AG10803 (cell line): ENCODE data around the gene SCN3A.
A peak's percentile ranks its signal among the peaks of the same experiment; 100 is the strongest.

Experiments
- DNase-seq: peaks from one replicate; pipeline ENCODE4 v3.0.0; 2010; ENCODE audit warnings: low read depth
- H3K4me3 ChIP-seq: 2 replicates; pipeline ENCODE4 v1.5.1; 2011; ENCODE audit warnings: mild to moderate bottlenecking, low read length, control low read depth
- TF ChIP-seq, protein P1 (sequence below): conservative IDR thresholded peaks from 2 replicates; pipeline ENCODE4 v1.5.1; 2011; ENCODE audit warnings: mild to moderate bottlenecking, low read length, control low read depth, inconsistent platforms

Gene SCN3A

DNA sequence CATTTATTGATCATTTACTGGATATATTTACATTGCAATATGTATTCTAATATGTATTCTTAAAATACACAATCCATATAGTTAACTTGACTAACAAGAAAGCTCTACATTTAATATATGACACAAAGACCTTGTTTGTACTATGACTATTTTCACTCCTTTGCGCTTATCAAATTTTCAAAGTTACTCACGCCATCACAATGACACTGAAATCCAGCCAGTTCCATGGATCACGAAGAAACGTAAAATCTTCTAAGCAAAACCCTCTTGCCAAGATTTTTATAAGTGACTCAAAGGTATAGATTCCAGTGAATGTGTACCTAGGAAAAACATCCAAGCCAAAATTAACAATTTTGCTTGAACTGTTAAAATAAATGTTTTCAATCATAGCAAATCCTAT lies 39.6 kb downstream of the SCN3A start:
- H3K4me3 ChIP-seq: no peak overlapping the region
- no peak for DNase-seq
- TF ChIP-seq, protein P1, sequence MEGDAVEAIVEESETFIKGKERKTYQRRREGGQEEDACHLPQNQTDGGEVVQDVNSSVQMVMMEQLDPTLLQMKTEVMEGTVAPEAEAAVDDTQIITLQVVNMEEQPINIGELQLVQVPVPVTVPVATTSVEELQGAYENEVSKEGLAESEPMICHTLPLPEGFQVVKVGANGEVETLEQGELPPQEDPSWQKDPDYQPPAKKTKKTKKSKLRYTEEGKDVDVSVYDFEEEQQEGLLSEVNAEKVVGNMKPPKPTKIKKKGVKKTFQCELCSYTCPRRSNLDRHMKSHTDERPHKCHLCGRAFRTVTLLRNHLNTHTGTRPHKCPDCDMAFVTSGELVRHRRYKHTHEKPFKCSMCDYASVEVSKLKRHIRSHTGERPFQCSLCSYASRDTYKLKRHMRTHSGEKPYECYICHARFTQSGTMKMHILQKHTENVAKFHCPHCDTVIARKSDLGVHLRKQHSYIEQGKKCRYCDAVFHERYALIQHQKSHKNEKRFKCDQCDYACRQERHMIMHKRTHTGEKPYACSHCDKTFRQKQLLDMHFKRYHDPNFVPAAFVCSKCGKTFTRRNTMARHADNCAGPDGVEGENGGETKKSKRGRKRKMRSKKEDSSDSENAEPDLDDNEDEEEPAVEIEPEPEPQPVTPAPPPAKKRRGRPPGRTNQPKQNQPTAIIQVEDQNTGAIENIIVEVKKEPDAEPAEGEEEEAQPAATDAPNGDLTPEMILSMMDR: no peak

DNA sequence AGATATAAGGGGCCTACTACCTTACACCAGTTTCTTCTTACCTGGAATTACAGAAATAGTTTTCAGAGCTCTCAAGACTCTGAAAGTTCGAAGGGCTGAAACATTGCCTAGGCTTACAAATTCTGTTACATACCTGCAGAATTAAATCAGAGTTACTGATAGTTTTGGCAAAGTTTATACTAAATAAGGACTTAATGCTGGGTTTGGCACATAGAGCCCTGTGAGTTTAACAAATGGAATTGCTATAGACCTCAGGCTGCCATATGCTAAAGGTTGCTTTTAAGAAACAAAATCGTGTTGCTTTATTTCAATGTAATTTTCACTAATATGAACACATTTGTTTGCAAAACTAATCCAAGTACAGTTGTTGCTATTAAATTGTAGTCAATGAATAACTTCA lies 40.1 kb downstream of the SCN3A start:
- H3K4me3 ChIP-seq: no peak overlapping the region
- TF ChIP-seq, protein P1: no peak
- peak; percentile 11 for DNase-seq

DNA sequence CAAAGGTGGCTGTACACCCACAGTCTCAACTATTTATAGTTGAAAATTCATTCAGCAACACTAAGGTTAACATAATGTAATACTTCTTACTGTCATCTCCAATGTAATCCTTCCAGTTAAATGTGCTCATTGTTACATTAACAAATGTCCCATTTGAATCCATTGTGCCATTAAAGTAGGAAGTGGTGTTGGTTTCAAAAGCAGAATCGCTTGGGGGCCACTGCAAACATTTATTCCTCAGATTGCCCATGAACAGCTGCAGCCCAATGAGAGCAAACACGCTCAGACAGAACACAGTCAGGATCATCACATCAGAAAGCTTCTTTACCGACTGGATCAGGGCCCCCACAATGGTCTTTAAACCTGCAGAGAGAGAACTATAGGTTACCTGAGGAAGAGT lies 41.4 kb downstream of the SCN3A start:
- DNase-seq: no peak
- H3K4me3 ChIP-seq: no peak overlapping the region
- TF ChIP-seq, protein P1: no peak

DNA sequence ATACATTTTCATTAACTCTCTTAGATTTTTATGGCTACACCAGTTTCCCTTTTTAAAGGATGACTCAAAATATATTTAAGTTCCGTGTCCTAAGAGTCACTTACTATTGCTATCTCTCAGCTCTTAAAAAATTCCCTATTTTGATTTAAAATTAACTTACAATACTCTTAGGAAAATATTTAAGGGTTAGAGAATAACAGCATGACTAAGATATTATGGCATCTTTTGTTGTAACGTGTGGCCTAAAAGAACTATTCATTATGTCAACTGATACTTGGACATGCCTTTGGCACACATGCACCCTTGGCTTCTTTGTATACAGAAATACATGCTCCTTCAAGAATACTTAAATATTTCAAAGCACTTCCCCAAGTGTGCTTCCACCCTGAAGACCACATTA lies 42.3 kb downstream of the SCN3A start:
- TF ChIP-seq, protein P1: no peak
- peak; percentile 19 for DNase-seq
- no peak overlapping the region for H3K4me3 ChIP-seq

DNA sequence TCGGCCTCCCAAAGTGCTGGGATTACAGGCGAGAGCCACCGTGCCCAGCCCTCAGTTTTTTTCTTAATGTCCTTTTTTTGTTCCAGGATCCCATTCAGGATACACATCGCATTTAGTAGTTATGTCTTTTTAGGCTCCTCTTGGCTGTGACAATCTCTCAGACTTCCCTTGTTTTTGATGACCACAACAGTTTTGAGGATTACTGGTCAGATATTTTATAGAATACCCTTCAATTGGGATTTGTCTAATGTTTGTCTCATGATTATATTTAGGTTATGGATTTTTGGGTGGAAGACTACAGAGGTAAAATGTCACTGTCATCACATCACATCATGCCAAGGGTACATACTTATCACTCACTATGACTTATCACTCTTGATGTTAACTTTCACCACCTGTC lies 46.7 kb downstream of the SCN3A start:
- H3K4me3 ChIP-seq: no peak overlapping the region
- no peak for DNase-seq
- TF ChIP-seq, protein P1: no peak

DNA sequence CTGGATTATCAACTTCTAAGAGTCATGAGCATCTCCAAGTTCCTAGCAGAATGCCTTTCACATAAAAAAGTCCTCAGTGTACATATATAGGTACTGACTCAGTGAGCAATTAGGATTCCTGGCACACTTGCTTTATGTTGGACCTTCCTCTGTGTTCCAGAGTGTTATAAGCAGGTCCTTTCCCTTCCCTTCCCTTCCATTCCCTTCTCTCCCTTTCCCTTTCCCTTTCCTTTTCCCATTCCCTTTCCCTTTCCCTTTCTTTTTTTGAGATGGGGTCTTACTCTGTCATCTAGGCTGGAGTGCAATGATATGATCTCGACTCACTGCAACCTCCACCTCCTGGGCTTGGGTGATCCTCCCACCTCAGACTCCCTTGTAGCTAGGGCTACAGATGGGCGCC lies 48.7 kb downstream of the SCN3A start:
- no peak overlapping the region for H3K4me3 ChIP-seq
- TF ChIP-seq, protein P1: no peak
- DNase-seq: no peak

DNA sequence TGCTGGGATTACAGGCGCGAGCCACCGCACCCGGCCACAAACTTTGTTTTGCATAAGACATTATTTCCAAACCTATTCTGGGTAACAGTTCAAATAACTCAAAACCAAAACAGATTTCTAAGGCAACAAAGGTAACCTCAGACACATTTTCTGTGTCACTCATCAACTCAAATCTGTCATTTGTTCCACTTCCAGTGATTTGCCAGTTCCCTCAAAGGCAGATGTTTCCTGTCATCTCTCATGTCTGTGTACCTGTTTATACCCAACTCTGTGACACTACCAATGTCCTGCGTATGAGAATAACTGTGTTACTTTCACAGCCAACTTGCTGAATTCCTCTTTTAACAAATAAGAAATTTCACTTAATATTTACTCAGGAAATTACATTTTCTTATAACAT lies 54.4 kb downstream of the SCN3A start:
- no peak overlapping the region for H3K4me3 ChIP-seq
- DNase-seq: no peak
- TF ChIP-seq, protein P1: no peak
